ENCODE results near the gene NAA35. TPM values are rescaled to one million over a fixed set of nuclear protein-coding genes. Genes with fewer than 3 reads are reported as not detected.

NAA35 gene
- total and polyA plus RNA-seq, 2 of the 8 experiments (the other 6 are each of a cell fraction or from before 2014, with no cell fraction given) = 12.9 to 35.2 TPM

GRCh38 chr9:85895685-85896084 lies 45.3 kb upstream of the NAA35 start (continued):
- no peak for TF ChIP-seq SAP30 (IDR thresholded peaks at IDR 0.05; ENCODE audit: insufficient read depth, insufficient replicate concordance, low read length)
- no peak for TF ChIP-seq RFX5 (IDR thresholded peaks at IDR 0.05; ENCODE audit: borderline replicate concordance, low read depth, low read length)
- TF ChIP-seq RXRA (IDR thresholded peaks at IDR 0.05; ENCODE audit: insufficient read depth, low read depth, low read length) = no peak
